MCF 10A (cell line): ENCODE measurements around the gene PTH1R. TPM values are rescaled to one million over a fixed set of nuclear protein-coding genes. Genes with fewer than 3 reads are reported as not detected.

Source experiments
- BruUV-seq: library from RNA; stranded (reverse); fragments of 400-500 nt; replicated peaks from 2 replicates; lab custom pipeline; 2021; lab: Mats Ljungman, UMichigan
- CTCF ChIA-PET: fragments of 300-600 bp; sonication (Branson Sonifier 250); formaldehyde crosslinking; extraction: SDS; loops from one replicate; lab custom pipeline; 2021; ENCODE audit warnings: antibody characterized with exemption, inconsistent platforms; lab: Yijun Ruan, JAX
- POLR2A ChIA-PET: fragments of 300-600, 350-650 bp; sonication (Branson Sonifier 250); formaldehyde crosslinking; extraction: SDS; loops from one replicate; lab custom pipeline; 2020; ENCODE audit warnings: antibody characterized with exemption, inconsistent platforms; lab: Yijun Ruan, JAX
- DNase-seq: peaks from one replicate; pipeline ENCODE4 v3.0.0-alpha.2; 2018; ENCODE audit not compliant: unreplicated experiment
- H3K27ac Mint-ChIP-seq: one replicate; pipeline ENCODE4 v1.8.0; 2022; ENCODE audit warnings: mild to moderate bottlenecking, low read depth, mixed read lengths; ENCODE audit not compliant: unreplicated experiment
- H3K27me3 Mint-ChIP-seq: one replicate; pipeline ENCODE4 v1.8.0; 2022; ENCODE audit warnings: mixed read lengths; ENCODE audit not compliant: insufficient read depth, unreplicated experiment
- H3K36me3 Mint-ChIP-seq: one replicate; pipeline ENCODE4 v1.8.0; 2022; ENCODE audit warnings: mild to moderate bottlenecking, moderate library complexity, mixed read lengths; ENCODE audit not compliant: insufficient read depth, unreplicated experiment
- H3K4me1 Mint-ChIP-seq: one replicate; pipeline ENCODE4 v1.8.0; 2022; ENCODE audit warnings: mixed read lengths; ENCODE audit not compliant: insufficient read depth, unreplicated experiment
- H3K4me3 Mint-ChIP-seq: one replicate; pipeline ENCODE4 v1.8.0; 2022; ENCODE audit warnings: mild to moderate bottlenecking, moderate library complexity, mixed read lengths; ENCODE audit not compliant: unreplicated experiment
- H3K9me3 Mint-ChIP-seq: one replicate; pipeline ENCODE4 v1.8.0; 2022; ENCODE audit warnings: mixed read lengths; ENCODE audit not compliant: unreplicated experiment
- intact Hi-C: fragments of 100-400 bp; cut with micrococcal nuclease; formaldehyde crosslinking; loops from 2 replicates; pipeline ENCODE4 v1.14.1; 2022
- total RNA-seq: library from RNA; stranded (reverse); gene quantifications from 2 replicates; pipeline ENCODE4 v1.2.3, GENCODE V29; 2022
- TF ChIP-seq, protein P1 (sequence below): fragments of 200-600 bp; IDR thresholded peaks from one replicate; pipeline ENCODE4 v1.8.0; 2022; ENCODE audit warnings: antibody characterized with exemption, mild to moderate bottlenecking; ENCODE audit not compliant: unreplicated experiment

Gene PTH1R
- total RNA-seq, 1 experiment from 2014 or later = not detected

DNA sequence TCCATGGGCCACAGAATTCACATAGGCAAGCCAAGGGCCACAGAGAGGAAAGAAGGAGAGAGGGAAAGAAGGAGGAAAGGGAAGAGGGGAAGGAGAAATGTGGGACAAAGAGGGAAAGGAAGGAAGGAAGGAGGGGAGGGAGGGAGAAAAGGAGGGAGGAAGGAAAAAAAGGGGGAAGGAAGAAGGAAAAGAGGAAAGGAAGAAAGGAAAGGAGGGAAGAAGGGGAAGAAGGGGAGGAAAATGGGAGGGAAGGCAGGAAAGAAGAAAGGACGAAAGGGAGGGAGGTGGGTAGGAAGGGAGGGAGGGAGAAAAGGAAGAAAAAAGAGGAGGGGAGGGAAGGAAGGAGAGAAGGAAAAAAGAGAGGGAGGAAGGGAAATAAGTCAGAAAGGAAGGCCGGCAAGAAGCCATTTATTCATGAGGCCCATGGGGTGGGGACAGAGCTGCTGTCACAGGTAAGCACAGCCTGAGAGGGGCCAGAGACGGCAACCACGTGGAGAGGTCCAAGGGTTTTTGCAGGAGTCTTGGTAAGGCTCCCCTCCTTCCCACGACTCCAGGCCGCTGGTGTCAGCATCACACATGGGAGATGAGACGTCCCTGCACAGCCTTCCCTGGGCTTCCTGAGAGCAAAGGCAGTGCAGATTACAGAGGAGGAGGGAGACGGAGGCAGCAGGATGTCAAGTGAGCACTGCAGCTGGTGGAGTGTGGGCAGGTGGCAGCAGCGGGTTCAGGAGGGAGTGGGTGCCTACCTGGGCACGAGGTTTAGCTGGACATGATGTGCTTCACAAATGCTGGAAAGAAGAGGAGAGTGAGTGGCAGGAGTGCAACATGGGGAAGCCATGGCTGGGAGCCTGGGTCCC, 19.8 kb upstream of the PTH1R start:
- POLR2A ChIA-PET = no interaction called here
- Mint-ChIP-seq H3K9me3 (no peaks in the 10 kb centered on the region), H3K27ac (no peak overlapping the region), H3K27me3 (peaks cover 46% of the 10 kb centered on the region), H3K36me3 (no peaks in the 10 kb centered on the region), H3K4me1 (no peaks in the 10 kb centered on the region), H3K4me3 (no peak overlapping the region)
- no peak for DNase-seq
- BruUV-seq = no TSS peak
- intact Hi-C loops = no loop called here
- TF ChIP-seq, protein P1, sequence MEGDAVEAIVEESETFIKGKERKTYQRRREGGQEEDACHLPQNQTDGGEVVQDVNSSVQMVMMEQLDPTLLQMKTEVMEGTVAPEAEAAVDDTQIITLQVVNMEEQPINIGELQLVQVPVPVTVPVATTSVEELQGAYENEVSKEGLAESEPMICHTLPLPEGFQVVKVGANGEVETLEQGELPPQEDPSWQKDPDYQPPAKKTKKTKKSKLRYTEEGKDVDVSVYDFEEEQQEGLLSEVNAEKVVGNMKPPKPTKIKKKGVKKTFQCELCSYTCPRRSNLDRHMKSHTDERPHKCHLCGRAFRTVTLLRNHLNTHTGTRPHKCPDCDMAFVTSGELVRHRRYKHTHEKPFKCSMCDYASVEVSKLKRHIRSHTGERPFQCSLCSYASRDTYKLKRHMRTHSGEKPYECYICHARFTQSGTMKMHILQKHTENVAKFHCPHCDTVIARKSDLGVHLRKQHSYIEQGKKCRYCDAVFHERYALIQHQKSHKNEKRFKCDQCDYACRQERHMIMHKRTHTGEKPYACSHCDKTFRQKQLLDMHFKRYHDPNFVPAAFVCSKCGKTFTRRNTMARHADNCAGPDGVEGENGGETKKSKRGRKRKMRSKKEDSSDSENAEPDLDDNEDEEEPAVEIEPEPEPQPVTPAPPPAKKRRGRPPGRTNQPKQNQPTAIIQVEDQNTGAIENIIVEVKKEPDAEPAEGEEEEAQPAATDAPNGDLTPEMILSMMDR = no peak
- CTCF ChIA-PET = interaction anchor here (1.2 kb wide), 1 partner anchor 13 kb away, joined by 5 read pairs; no protein-coding TSS in a partner anchor

DNA sequence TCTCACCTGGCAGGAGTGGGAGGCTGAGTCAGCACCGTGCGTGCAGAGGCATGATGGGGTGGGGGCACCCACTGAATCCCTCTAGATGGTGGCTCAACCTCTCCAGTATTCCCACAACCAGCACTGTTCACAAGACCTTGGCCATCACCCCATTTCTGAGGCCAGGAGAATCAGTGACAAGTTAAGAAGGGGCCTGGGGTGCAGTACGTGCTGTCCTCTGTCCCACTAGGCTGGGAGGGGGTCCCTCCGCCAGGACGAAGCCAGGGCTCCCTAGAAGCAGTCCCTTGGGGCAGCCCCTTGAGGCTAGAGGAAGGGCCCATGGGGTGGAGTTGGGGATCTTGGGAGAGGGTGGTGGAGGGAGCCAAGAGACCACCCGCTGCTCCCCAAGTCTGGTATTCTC, 19.1 kb upstream of the PTH1R start:
- no peaks in the 10 kb centered on the region for H3K36me3 Mint-ChIP-seq
- no peak for DNase-seq
- intact Hi-C loops = no loop called here
- H3K27me3 Mint-ChIP-seq = peaks cover 46% of the 10 kb centered on the region
- BruUV-seq = no TSS peak
- TF ChIP-seq, protein P1 = no peak
- H3K27ac Mint-ChIP-seq = no peak overlapping the region
- H3K4me3 Mint-ChIP-seq = no peak overlapping the region
- ChIA-PET CTCF (interaction anchor here (1.2 kb wide), 1 partner anchor 13 kb away, joined by 5 read pairs; no protein-coding TSS in a partner anchor), POLR2A (no interaction called here)
- no peaks in the 10 kb centered on the region for H3K9me3 Mint-ChIP-seq
- H3K4me1 Mint-ChIP-seq = no peaks in the 10 kb centered on the region

DNA sequence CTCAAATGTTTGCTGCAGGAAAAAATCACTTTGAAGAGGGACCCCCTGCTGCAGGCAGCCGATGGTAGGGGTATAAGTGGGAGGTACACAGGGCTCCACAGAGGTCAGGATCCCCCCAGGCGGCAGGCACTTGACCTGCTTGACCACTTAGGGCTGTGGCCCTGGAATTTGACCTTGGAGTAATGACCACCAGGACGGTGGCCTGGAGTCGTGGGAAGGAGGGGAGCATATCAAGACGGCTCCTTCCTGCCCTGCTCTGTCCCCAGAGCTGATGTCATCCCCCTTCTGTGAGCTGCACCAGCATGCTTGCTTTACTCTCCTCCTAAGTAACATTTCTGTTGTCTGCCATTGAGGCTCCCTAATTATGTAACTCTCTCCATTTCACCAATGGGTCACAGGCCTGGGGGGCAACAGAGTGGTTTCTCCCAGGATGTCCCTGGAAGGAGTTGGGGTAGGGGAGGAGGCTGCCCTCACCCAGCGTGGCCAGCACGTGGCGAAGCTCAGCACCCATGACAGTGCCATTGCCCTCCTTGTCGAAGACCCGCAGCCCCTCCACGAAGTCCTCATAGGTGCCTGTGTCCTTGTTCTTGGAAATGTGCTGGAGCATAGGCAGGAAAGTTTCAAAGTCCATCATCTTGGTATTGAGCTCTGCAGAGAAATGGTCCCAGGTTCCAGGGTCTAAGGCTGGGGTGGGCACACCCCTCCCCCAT, 18.4 kb upstream of the PTH1R start:
- no peak for DNase-seq
- Mint-ChIP-seq H3K4me3 (no peak overlapping the region), H3K4me1 (no peaks in the 10 kb centered on the region), H3K27me3 (peaks cover 43% of the 10 kb centered on the region), H3K27ac (no peak overlapping the region), H3K36me3 (no peaks in the 10 kb centered on the region), H3K9me3 (no peaks in the 10 kb centered on the region)
- TF ChIP-seq, protein P1 = no peak
- no TSS peak for BruUV-seq
- intact Hi-C loops = no loop called here
- CTCF ChIA-PET = interaction anchor here (0.5 to 1.5 kb wide), 4 partner anchors 14 to 41 kb away, joined by 3 to 5 read pairs (median 4); no protein-coding TSS in a partner anchor
- POLR2A ChIA-PET = no interaction called here
